Ovary (tissue), 3 donors: ENCODE measurements around the gene GHRL.

ENCODE experiments used
- EP300 ChIP-seq: sonication (generic); formaldehyde crosslinking; IDR thresholded peaks from one replicate; pipeline ENCODE4 v1.6.1; 2017; ENCODE audit warnings: antibody characterized with exemption
- POLR2A ChIP-seq: fragments of 450-650 bp; IDR thresholded peaks from one replicate; pipeline ENCODE4 v1.6.1; 2017; ENCODE audit warnings: antibody characterized with exemption, mild to moderate bottlenecking, moderate library complexity
- TF ChIP-seq, protein P1 (sequence below), 3 donors: fragments of 450-650 bp in 2 of 3; fragments of 200-600 bp in 1 of 3; IDR thresholded peaks; one replicate each; pipeline versions ENCODE4 v1.5.1 to v1.8.0; 2016 to 2022; ENCODE audit warnings: antibody characterized with exemption in 3 of 3, mild to moderate bottlenecking in 1 of 3
- donor health status: DM: no; HTN: no; CAD: no.

DNA sequence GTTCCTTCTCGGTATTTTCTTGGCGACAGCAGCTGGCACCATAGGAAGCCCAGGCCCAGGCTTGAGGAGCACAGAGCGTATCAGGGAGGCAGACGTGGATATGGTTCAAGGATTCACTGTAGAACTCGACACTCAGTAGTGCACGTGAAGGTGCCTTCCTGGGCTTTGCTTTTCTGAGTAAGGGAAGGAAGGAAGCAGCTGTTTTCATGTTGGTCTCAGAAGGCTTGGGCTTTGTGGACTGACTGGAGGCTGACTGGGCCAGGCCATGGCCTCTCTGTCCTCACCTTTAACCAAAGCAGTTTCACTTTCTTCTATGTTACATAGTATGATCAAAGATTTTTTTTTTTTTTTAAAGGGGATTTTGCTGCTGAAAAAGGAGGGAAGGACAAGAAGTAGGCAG is 6.9 kb upstream of the GHRL start:
- TF ChIP-seq, protein P1, sequence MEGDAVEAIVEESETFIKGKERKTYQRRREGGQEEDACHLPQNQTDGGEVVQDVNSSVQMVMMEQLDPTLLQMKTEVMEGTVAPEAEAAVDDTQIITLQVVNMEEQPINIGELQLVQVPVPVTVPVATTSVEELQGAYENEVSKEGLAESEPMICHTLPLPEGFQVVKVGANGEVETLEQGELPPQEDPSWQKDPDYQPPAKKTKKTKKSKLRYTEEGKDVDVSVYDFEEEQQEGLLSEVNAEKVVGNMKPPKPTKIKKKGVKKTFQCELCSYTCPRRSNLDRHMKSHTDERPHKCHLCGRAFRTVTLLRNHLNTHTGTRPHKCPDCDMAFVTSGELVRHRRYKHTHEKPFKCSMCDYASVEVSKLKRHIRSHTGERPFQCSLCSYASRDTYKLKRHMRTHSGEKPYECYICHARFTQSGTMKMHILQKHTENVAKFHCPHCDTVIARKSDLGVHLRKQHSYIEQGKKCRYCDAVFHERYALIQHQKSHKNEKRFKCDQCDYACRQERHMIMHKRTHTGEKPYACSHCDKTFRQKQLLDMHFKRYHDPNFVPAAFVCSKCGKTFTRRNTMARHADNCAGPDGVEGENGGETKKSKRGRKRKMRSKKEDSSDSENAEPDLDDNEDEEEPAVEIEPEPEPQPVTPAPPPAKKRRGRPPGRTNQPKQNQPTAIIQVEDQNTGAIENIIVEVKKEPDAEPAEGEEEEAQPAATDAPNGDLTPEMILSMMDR (IDR thresholded peaks at IDR 0.05) = no peak
- TF ChIP-seq EP300 (no peak), POLR2A (no peak)
